ENCODE results near the gene ORMDL2. TPM values are rescaled to one million over a fixed set of nuclear protein-coding genes. Genes with fewer than 3 reads are reported as not detected.
A peak's percentile ranks its signal among the peaks of the same experiment; 100 is the strongest.

The ORMDL2 gene
- total and polyA plus RNA-seq, 8 donors: 0.89 to 53.9 (median 12.7) TPM; not detected in 1

GRCh38 chr12:55780685-55781084 is 37.2 kb upstream of the ORMDL2 start:
- Histone ChIP-seq H3K36me3 (peaks cover 46 to 99% (median 97%) of the 10 kb centered on the region in 4 donors), H3K9me3 (no peaks in the 10 kb centered on the region)
- intact Hi-C loops (cut with DNase I; ENCODE audit: low total_unique reads): no loop called here

GRCh38 chr12:55788546-55788945 is 29.3 kb upstream of the ORMDL2 start:
- no peak for TF ChIP-seq POLR2AphosphoS5 (IDR thresholded peaks at IDR 0.05)
- no peak for TF ChIP-seq EP300 (IDR thresholded peaks at IDR 0.05)
- TF ChIP-seq POLR2A (IDR thresholded peaks at IDR 0.05): no peak
- TF ChIP-seq CTCF (IDR thresholded peaks at IDR 0.05): no peak
- Histone ChIP-seq H3K27me3 (no peaks in the 10 kb centered on the region), H3K36me3 (peaks cover 73 to 100% (median 96%) of the 10 kb centered on the region in 4 donors), H3K27ac (no peak overlapping the region), H3K9me3 (no peaks in the 10 kb centered on the region), H3K4me1 (no peaks in the 10 kb centered on the region), H3K4me3 (no peak overlapping the region)
- WGBS, 5 donors: 90 to 95% (median 94%) methylated on average over 7 of the region's 7 CpGs
- intact Hi-C loops (cut with DNase I; ENCODE audit: low total_unique reads): no loop called here
- no peak for DNase-seq

More at GRCh38 chr12:55780685-55781084, 37.2 kb upstream of the ORMDL2 start:
- H3K27me3 ChIP-seq: no peaks in the 10 kb centered on the region
- no peak for DNase-seq
- no peak overlapping the region for H3K27ac ChIP-seq
- no peak for TF ChIP-seq EP300 (IDR thresholded peaks at IDR 0.05)
- TF ChIP-seq POLR2AphosphoS5 (IDR thresholded peaks at IDR 0.05): no peak
- TF ChIP-seq CTCF (IDR thresholded peaks at IDR 0.05): no peak
- TF ChIP-seq POLR2A (IDR thresholded peaks at IDR 0.05): no peak
- no peak overlapping the region for H3K4me3 ChIP-seq
- peaks cover 0 to 4% (median 0%) of the 10 kb centered on the region in 4 donors for H3K4me1 ChIP-seq
- 62 to 81% (median 72%) methylated on average over 2 of the region's 2 CpGs for WGBS, 5 donors

- H3K9me3 ChIP-seq: no peaks in the 10 kb centered on the region
- peaks cover 71 to 100% (median 96%) of the 10 kb centered on the region in 4 donors for H3K36me3 ChIP-seq
- no peak overlapping the region for H3K4me3 ChIP-seq
- DNase-seq: peak in 1 of 2 donors; percentile 5
- H3K27ac ChIP-seq: no peak overlapping the region
- no peaks in the 10 kb centered on the region for H3K4me1 ChIP-seq
- intact Hi-C loops (cut with DNase I; ENCODE audit: low total_unique reads): no loop called here
- TF ChIP-seq POLR2AphosphoS5 (IDR thresholded peaks at IDR 0.05) (no peak), POLR2A (IDR thresholded peaks at IDR 0.05) (no peak), CTCF (IDR thresholded peaks at IDR 0.05) (no peak), EP300 (IDR thresholded peaks at IDR 0.05) (no peak)
- no peaks in the 10 kb centered on the region for H3K27me3 ChIP-seq
- WGBS, 5 donors: 86 to 93% (median 89%) methylated on average over 2 of the region's 2 CpGs
Measured at GRCh38 chr12:55789171-55789570, 28.7 kb upstream of the ORMDL2 start.

- no peak for TF ChIP-seq CTCF (IDR thresholded peaks at IDR 0.05)
- no peak for TF ChIP-seq POLR2A (IDR thresholded peaks at IDR 0.05)
- TF ChIP-seq EP300 (IDR thresholded peaks at IDR 0.05): no peak
- TF ChIP-seq POLR2AphosphoS5 (IDR thresholded peaks at IDR 0.05): no peak
- intact Hi-C loops (cut with DNase I; ENCODE audit: low total_unique reads): loop anchor here (10.0 kb wide), 1 partner anchor 45 kb away; the partner anchor contains the start of gene GDF11
- no peak overlapping the region for H3K4me3 ChIP-seq
- no peaks in the 10 kb centered on the region for H3K27me3 ChIP-seq
- H3K9me3 ChIP-seq: no peaks in the 10 kb centered on the region
- peaks cover 72 to 100% (median 96%) of the 10 kb centered on the region in 4 donors for H3K36me3 ChIP-seq
- no peak overlapping the region for H3K27ac ChIP-seq
- H3K4me1 ChIP-seq: no peaks in the 10 kb centered on the region
- no peak for DNase-seq
- WGBS, 5 donors: 91 to 96% (median 93%) methylated on average over 4 of the region's 4 CpGs
Measured at GRCh38 chr12:55789893-55790292, 27.9 kb upstream of the ORMDL2 start.
